ENCODE measurements around the gene COL5A1.
"Not testable (repeated sequence)": the region's sequence is repeated elsewhere in the genome, so short reads cannot be mapped to it uniquely, and the experiment has no call there.

Gene COL5A1

GRCh38 chr9:134843740-134844139, 202.1 kb downstream of the COL5A1 start:
- no peak for DNase-seq

- DNase-seq, result no peak
Observed at GRCh38 chr9:134844821-134845220, 203.2 kb downstream of the COL5A1 start.

GRCh38 chr9:134846187-134846586, 204.6 kb downstream of the COL5A1 start:
- no peak for DNase-seq

- DNase-seq, result no peak
Observed at GRCh38 chr9:134846699-134847098, 205.1 kb downstream of the COL5A1 start.

- DNase-seq, result no peak
Observed at GRCh38 chr9:134847138-134847537, 205.5 kb downstream of the COL5A1 start.

GRCh38 chr9:134847752-134848432, 206.3 kb downstream of the COL5A1 start:
- DNase-seq, result no peak

GRCh38 chr9:134848504-134848903, 206.9 kb downstream of the COL5A1 start:
- no peak for DNase-seq

- DNase-seq, result no peak
Observed at GRCh38 chr9:134850611-134851010, 209.0 kb downstream of the COL5A1 start.

GRCh38 chr9:134851020-134851419, 209.4 kb downstream of the COL5A1 start:
- DNase-seq, result no peak

- no peak for DNase-seq
Observed at GRCh38 chr9:134852906-134853654, 211.5 kb downstream of the COL5A1 start.

GRCh38 chr9:134853893-134854292, 212.3 kb downstream of the COL5A1 start:
- DNase-seq, result no peak

GRCh38 chr9:134854541-134854981, 213.0 kb downstream of the COL5A1 start:
- no peak for DNase-seq

- DNase-seq, result no peak
Observed at GRCh38 chr9:134855231-134855899, 213.8 kb downstream of the COL5A1 start.

- DNase-seq, result no peak
Observed at GRCh38 chr9:134855900-134856377, 214.3 kb downstream of the COL5A1 start.

GRCh38 chr9:134857451-134857850, 215.8 kb downstream of the COL5A1 start:
- not testable (repeated sequence) for DNase-seq

- DNase-seq, result peak; percentile 33
Observed at GRCh38 chr9:134858051-134858841, 216.6 kb downstream of the COL5A1 start.

GRCh38 chr9:134860510-134860909, 218.9 kb downstream of the COL5A1 start:
- DNase-seq, result no peak

GRCh38 chr9:134861595-134862334, 220.2 kb downstream of the COL5A1 start:
- no peak for DNase-seq

GRCh38 chr9:134863306-134863902, 221.8 kb downstream of the COL5A1 start:
- peak; percentile 17 for DNase-seq

GRCh38 chr9:134863941-134864820, 222.6 kb downstream of the COL5A1 start:
- DNase-seq, result no peak

GRCh38 chr9:134864821-134865190, 223.2 kb downstream of the COL5A1 start:
- no peak for DNase-seq
